Measurements from ENCODE around the gene RNASE4.

The RNASE4 gene

DNA sequence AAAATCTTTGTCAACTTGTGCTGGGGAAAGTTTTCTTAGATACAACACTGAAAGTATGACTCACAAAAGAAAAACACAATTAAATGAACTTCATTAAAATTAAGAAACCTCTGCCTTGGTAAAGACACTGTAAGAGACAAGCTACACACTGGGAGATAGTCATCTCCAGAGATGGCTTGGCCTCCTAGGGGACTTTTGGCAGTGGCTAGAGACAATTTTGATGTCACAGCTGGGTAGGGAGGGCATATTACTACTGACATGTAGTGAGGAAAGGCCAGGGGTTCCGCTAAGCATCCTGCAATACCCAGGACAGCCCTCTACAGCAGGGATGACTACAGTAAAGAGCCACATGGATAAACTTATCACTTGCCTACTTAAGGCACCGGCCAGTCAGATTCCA lies 8.7 kb upstream of the RNASE4 start:
- no peak for DNase-seq (ENCODE audit: low read depth in 2 of 2)

DNA sequence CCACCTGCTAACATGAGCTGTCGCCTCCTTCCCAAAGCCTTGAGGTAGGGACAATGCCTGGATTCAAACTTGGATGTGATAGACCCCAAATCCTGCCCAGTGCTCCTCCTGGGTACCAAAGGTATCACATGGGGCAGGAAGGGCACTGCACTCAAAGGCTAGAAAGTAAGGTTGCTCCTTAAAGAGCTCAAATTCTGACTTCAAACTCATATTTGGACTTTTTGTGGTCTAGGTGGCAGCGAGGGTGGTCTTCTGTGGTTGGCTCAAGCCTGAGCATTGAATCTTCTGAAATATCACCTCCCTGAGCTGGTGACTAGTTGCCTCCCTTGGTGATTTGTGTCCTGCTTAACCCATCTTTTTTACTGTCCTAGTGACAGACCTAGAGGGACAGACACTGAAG lies 8.3 kb upstream of the RNASE4 start:
- no peak for DNase-seq (ENCODE audit: low read depth in 2 of 2)

DNA sequence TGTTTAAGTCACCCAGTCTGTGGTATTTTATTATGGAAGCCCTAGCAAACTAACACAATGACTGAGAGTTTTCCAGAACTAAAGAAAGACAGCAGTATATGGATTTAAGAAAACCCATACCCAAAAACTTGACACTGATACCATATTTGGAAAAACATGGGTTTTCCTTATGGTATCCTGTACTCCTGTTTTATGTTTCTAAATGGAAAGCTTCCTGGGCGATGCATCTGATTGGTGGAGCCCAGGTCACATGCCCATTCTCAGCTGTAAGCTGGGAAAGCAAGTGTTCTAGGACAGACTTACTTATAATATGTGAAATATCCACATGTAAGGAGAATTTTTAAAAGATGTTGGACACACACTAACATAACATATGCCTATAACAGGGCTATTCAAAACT lies 4.5 kb upstream of the RNASE4 start:
- DNase-seq (ENCODE audit: low read depth in 2 of 2) = no peak

DNA sequence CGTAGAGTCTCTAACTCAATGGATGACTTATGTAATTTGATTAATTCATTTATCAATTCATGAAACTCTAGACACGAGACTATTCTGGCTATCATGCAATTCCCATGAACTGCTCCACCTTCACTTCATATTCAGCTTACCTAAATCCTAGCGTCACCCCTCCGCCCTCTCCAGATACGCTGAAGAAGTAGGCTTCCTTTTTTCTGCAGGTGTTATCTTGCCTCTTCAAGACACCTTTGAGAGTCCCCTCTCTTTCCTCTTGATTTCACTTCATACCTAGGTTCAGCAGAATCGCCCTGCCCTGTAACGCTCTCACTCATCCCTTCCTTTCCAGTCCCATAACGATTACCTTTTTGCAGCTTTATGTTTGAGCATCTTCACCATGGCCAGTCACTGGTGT lies 4.0 kb upstream of the RNASE4 start:
- DNase-seq (ENCODE audit: low read depth in 2 of 2) = no peak

- peak in 1 of 2 donors; percentile 48 for DNase-seq (ENCODE audit: low read depth in 2 of 2)
Measured at GRCh38 chr14:20680843-20681347, 3.5 kb upstream of the RNASE4 start.

DNA sequence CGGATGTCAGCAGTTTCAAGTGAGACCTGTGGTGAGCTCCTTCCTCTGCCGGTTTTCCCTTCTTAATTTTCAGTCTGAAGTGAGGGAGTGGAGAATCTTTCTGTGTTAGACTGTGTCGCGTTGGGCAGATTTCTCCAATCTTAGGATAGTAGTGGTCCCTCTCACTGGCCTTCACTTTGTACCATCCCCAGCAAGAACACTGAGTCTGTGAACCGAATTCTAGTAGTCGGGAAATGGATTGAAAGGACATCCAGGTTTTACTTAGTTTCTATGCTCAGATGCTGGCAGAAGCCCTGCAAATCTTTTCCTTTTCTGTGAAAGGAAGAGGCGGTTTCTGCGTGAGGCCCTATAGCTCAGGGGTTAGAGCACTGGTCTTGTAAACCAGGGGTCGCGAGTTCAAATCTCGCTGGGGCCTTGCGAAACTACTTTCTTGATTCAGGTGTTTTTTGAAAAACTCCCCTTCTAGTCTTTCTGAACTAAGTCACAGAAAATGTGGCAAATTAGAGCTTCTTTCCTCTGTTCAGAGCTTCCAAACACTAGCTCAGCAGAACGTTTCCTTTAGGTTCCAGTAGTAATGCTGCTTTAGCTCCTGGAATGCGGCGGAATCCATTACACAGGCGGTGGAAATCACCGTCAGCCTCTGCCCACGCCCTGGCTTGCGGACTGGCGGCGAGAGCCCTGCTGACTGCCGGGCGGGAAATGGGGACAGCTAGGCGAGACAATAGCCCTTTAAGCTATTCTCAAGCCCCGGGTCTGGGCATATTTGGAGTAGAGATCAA lies 2.8 kb upstream of the RNASE4 start:
- DNase-seq (ENCODE audit: low read depth in 2 of 2) = peak; percentile 75 to 79

- DNase-seq (ENCODE audit: low read depth in 2 of 2) = no peak
Measured at GRCh38 chr14:20682127-20682434, 2.3 kb upstream of the RNASE4 start.

DNA sequence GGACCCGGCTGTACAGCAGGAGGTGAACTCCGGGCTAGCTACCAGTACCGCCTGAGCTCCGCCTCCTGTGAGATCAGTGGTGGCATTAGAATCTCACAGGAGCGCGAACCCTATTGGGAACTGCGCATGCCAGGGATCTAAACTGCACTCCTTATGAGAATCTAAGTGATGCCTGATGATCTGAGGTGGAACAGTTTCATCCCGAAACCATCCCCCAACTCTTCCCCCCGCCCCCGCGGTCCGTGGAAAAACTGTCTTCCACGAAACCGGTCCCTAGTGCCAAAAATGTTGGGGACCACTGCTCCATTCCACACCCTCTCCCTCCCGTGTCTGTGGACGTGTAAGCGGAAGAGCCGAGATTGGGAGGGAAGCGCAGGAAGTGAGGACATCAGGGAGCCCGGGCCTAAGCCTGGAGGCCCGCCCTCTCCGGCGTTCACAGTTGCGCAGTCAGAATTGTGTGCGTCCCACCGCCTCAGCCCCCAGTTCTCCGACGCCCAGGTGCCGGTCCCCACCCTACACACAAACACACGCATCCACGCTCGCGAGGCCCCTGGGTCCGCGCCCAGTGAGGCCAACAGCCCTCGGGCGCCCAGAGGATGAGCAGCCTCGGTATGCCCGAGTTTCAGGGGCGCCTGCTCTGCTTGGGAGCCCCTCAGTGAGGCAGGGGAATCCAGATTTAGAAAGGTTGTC lies 1.8 kb upstream of the RNASE4 start:
- DNase-seq (ENCODE audit: low read depth in 2 of 2) = peak; percentile 70 to 78

DNA sequence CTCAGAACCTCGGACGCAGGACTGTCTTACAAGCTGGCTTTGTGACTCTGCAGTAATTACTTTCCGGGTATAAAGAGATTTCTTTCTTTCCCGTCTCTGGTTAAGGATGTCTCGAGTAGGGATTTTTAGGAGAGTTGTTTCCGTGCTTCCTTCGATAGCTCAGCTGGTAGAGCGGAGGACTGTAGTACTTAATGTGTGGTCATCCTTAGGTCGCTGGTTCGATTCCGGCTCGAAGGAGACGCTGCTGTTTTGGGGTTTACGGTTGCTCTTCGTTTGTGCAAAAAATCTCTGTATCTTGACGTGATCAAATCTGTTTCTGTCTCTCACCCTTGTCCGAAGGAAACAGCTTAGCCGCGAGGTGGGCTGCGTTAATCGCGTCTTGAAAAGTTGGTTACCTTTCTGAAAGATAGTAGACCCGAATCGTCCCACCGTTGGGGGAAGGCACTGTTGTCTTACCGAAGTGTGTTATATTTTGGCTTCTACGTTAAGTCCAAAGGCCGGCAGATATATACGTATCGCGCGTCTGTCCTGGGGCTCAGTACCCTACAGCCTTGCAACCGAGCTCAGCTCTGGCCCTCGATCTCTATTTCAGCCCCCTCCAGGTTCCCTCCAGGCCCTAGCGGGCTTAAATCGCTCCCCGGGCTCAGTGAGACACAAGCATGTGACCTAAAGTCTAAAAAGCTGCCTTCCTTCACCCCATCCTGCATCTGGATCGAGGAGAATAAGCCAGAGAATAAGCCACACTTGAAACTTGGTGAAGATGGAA lies 1.1 kb upstream of the RNASE4 start:
- DNase-seq (ENCODE audit: low read depth in 2 of 2) = peak in 1 of 2 donors; percentile 72

DNA sequence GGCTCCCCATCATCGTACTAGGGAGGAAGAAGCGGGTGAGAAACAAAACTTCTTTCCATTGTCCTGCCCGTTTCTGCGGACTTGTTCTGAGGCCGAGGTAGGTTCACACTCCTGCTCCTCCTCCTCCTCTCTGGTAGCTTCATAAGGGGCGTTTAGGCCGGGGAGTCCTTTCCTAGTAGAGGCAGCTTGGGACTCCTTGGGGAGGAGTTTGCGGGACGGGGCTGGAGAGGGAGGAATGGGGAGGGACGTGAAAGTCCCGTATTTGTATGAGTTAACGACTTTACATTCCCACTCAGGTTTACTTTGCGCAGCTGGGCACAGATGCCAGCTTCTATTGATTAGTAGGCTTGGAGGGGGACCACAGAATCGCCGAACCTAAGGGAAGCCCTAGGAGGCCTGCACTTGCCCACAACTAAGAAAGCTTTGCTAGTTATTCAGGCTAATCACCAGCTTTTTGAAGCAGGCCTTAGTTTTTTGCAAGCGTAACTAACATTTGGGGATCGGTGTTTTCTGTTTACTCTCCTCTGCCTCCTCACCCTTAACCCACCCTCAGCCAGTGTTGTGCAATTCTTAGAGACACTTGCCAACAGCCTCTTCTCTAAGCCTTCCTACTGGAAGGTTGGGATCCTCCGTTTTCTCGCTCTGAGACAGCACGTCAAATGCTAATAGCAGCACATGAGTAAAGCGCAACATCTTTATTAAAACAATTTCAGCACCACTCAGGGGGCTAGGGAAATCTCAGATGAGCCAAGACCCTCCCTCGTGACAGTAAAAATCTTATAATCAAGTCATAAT lies 499 bp downstream of the RNASE4 start:
- no peak for DNase-seq (ENCODE audit: low read depth in 2 of 2)

DNA sequence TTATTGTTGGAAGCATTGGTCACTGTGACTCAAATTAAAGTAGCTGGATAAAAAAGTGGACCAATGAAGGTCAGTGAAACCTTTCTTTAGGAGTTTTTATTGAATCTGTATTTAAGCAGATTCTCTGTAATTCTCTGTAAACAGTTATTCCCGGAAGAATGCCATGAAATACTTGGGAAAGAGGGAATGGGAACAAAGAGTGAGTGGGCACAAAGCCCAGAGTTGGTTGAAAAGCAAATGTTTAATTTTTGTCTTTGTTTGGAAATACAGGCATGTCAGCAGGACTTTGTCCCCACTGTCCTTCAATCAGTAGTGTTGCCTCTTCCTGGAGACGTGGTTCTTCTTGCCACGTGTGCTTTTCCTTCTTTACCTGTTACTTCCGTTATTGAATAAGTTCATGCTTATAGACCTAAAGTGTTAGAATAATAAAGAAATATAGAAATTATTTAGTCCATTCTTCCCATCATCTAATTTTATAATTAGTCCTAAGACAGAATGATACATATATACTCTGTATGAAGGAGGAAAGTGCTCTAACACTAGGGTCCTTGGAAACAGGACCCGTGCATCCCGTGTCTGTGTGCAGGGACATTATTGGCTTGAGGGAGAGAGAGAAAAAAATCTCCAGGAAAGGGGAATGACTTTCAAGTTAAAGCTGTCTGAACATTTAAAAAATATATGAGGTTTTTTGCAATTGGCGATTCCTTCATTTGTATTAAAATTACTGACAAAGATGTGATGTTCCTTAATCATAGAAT lies 2.2 kb downstream of the RNASE4 start:
- no peak for DNase-seq (ENCODE audit: low read depth in 2 of 2)

GRCh38 chr14:20687362-20688166 lies 3.2 kb downstream of the RNASE4 start:
- DNase-seq (ENCODE audit: low read depth in 2 of 2) = no peak

GRCh38 chr14:20688167-20688839 lies 3.9 kb downstream of the RNASE4 start, which contains the start of gene ANG:
Gene ANG, plus strand, starts transcription at chr14:20688764. Its CDS starts 4,801 bp downstream, at chr14:20693565.
- no peak for DNase-seq (ENCODE audit: low read depth in 2 of 2)

DNA sequence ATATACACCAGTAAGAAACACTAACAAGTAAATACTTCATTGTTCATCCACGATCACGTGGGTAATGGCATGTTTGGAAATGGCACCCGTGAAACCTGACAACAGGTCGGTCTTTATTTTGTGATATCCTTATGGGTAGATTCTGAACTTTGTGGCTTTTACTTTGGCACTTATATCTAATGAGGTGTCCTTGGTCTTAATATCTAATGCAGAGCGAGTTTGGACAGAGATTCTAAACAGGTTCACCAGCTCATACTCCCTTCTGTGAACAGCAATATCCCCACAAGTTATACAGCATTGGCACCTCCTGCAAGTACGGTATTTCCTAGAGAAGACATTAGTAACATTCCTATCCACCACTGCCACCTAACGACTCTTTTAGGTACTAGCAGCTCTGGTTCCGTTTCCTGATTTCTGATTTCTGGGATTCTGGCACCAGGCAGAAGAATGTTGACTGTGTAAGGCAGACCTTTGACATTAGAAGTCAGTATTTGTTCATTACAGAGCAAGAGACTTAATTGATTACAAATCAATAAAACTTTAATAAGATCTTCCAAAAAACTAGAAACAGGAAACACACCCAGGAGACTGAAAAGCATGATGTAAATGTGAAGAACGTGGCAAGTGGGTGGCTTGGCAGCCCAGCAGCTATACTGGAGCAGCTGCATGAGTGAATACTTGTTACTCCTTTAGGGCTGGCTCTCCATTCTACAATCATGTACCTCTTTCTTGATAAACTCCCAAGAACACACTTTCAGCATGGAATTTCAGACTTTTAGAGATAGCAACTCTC lies 6.7 kb downstream of the RNASE4 start:
- no peak for DNase-seq (ENCODE audit: low read depth in 2 of 2)

DNA sequence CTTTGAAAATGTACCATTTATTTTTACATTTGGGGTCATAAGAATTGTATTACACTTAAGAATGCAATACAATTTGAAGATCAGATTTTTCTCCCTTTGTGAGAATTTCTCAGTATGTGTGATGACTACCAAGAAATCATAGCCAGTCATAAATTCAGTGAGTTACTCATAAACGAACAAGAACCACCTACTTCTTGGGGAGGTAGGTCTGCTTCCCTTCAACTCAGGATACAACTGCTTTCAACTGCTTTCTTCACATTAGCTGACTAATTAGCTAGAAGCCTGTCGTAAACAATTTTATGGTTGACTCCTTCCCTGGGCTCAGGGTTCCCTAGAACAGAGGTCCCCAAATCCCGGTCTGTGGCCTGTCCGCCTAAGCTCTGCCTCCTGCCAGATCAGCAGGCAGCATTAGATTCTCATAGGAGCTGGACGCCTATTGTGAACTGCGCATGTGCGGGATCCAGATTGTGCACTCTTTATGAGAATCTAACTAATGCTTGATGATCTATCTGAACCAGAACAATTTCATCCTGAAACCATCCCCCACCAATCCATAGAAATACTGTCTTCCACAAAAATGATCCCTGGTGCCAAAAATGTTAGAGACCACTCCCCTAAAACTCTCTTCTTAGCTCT lies 7.9 kb downstream of the RNASE4 start:
- no peak for DNase-seq (ENCODE audit: low read depth in 2 of 2)

GRCh38 chr14:20696764-20697163 lies 12.4 kb downstream of the RNASE4 start:
- no peak for DNase-seq (ENCODE audit: low read depth in 2 of 2)

DNA sequence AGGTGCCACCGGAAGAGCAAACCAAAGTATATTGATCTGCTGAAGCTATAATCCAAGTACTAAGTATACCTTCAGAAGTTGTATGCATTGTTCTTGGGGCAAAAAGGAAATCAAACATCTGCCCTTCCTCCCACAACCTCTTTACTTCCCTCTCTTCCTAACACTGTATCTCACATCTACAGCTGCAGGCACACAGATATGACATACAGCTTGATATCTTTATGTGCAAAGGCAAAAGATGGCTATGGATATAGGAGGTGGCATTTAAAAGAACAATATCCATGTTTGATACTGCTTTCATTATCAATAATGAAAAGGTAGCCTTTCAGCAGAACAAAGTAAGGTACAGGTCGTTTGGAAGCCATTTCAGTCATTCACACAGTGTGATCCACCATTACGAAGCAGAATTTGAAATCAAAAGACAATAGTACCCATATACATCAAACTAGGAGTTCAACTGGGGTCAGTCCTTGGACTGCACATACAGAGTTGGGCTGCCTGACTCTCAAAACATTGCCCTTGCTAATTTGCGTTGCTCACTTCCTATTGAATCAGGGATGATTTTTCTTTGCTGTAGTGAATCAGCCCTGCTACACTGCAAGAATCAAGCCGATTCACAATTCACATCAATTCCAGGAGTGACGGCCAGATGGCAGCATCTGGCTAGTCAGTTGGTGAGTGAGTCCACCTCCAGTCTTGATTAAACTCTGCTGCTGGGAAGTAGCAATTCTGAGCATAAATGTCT lies 13.1 kb downstream of the RNASE4 start:
- DNase-seq (ENCODE audit: low read depth in 2 of 2) = peak in 1 of 2 donors; percentile 41

- no peak for DNase-seq (ENCODE audit: low read depth in 2 of 2)
Measured at GRCh38 chr14:20698018-20698329, 13.6 kb downstream of the RNASE4 start.

Data from stimulated activated CD8-positive, alpha-beta memory T cell treated with anti-CD3 and anti-CD28 coated beads, Interleukin-15, amount 100 ng/mL, for 48 hours (primary cell).